ENCODE data around the gene GRIN2A.

Gene GRIN2A

DNA sequence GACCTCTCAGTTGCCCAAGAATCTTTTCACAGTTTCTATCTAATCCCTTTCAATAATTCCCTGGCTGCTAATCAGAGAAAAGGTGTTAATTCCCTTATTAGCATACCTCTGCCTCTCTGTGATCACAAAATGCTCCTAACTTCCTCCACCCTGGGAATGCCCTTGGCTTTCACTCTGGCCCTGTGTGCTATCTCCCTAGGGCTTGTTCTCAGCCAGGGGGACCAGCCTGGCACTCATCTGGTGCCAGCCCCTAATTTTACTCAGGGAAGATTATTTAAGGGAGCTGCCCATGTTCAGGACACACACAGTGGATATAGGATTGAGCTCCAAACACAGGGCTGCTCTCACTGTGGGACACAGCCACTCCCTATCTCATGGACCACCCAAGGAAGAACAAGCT, 225.2 kb downstream of the GRIN2A start:
- DNase-seq, result no peak

DNA sequence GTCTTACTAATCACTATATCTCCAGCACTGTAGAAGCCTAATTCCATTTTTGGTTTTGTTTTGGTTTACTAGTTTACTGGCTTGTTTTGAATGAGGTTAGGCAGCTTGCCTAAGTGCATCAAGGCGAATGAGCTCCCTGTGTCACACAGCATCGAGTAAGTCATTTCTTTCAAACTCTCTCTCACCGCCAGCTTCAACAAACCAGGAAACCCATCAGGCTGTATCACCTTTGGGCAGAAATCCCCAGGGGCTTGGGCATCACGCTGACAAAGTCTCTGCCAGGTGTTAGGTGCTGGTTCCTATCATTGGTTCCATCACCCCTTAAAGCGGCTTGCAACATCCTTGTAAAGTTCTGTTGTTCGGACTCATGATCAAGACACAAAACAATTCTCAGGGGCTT, 226.6 kb downstream of the GRIN2A start:
- DNase-seq, result no peak

DNA sequence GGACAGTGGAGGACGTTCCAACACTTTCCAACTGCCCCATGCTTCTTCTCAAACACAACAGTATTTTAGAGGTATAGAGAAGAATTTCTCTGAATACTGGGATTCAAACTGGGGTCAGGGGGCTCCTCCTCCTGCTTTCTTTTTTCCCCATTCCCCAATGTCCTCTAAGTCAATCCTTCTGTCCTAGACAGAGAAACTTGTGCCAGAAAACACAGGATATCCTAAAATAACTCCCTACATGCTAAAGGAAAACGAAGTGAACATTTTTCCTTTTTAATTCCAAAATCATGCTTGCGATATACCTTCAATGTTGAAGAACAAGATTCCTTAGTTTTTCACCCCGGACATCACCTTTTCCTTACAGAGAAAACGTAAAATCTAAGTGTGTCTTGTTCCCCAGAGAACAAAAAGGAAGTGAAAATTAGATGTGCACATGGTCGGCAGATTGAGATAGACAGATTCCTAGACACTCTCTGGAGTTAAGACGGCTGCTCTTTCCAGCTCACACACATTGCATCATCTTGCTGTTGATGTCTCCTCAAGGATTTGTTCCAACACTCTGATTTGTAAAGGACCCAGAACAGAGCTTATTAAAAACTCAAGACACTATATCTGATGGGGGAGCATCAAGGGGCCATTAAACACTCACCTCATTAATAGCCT, 228.2 kb downstream of the GRIN2A start:
- no peak for DNase-seq

DNA sequence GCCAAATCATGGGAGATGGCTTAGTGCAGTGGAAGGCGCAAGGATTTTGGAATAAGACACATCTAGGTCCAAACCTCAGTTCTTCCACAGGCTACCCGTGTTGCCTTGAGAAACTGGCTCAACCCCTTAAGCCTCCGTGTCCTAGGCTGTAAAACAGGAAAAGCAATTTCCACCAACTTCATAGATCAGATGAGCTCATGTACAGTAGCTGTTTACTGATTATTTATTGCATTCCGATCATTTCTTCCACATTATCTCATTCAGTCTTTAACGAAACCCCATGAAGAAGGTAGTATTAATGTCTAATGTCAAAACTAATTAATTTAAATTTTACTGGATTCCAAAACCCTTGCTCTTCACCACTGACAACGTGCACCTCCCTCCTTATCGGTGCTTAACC, 231.6 kb downstream of the GRIN2A start:
- DNase-seq, result no peak

DNA sequence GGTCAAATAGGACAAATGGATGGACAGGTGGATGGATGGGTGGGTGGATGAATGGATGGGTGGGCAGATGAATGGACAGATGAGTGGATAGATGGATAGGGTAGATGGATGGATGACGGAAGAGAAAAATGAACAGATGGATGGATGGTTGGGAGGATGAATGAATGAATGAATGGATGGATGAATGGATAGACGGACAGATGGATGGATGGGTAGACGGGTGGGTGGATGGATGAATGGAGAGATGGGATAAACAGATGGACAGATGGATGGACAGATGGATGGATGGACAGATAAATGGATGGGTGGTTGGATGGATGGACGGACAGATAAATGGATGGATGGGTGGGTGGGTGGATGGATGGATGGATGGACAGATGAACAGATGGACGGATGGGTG, 232.8 kb downstream of the GRIN2A start:
- DNase-seq, result no peak

DNA sequence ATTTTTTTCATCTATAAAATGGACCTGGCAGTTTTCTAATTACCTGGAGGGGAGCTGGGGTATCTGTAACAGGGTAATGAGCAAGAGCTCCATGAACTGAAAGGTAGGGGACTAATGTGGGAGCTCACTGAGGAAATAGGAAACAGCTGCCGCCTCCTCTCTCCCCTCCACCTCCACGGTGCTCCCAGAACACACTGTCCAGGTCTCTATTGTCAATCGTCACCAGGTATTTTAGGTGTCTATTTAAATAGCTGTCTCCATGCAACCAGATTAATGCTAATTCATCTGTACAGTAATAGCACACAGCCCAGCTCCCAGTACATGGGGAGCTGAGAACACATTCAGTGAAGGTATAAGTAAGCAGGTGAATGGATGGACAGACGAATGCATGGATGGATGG, 233.3 kb downstream of the GRIN2A start:
- DNase-seq, result no peak

DNA sequence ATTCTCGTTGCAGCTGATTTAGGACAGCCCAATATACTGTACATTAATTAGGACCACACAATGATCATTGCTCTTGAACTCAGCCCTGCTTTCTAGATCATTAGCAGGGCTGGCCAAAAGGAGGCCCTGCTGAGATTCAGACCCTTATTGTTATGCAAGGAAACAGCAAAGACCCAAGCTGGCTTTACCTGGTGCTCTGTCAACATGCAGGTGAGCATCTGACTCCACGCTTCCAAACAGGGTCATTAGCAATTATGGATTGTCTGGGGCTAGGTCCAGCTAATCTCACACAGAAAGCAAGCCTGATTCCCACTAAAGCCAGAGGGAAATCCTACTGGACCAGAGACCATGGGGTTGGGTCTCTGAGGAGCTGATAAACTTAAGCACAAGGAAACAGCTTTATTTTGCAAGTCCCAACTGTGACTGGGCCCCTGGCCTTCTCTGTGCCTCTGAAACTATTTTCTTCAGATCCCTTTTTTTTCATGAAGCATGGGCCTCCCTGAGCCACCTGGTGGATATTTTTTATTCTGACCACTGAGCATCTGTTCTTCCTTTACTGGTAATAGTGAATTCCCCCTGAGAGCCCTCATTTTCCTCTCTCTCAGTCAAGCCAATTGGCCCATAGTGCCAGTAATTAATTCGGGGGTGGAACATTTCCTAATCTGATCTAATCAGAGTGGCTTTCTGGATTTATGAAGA, 236.1 kb downstream of the GRIN2A start:
- DNase-seq, result no peak

DNA sequence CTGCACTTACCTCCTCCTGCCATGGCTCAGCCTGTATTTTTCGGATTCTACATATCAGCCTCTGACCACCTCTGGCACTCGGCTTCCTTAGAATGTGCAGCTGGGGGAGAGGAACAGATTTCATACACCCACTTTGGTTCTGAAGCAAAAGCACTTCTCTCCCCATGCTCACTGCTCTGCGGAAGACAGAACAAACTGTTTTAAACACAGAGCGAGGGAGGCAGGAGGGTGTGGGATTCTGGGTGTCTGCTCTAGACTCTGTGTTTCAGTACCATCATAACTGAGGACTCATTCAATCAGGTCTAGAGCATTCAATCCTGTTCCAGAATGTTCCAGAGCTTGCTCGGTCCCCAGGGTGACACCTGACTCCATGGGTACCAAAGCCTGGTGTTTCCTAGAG, 239.1 kb downstream of the GRIN2A start:
- DNase-seq, result no peak

DNA sequence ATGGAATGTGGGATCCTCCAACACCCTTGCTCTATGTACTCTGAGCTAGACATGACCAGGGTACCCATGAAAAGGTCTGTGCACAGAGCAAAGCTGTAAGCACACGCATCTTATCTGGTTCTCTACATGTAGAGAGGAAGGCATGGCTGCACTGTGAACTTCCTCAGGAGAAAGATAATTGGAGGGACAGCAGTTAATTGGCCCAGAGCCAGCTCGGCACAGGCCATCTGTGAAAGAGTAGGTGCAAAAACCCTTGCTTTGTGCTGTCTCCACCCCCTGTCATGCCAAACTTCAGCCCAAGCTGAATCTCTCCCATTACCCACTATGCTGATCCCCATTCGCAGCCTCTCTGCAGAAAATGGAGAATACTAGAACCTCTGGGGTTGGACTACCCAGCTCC, 241.0 kb downstream of the GRIN2A start:
- no peak for DNase-seq

DNA sequence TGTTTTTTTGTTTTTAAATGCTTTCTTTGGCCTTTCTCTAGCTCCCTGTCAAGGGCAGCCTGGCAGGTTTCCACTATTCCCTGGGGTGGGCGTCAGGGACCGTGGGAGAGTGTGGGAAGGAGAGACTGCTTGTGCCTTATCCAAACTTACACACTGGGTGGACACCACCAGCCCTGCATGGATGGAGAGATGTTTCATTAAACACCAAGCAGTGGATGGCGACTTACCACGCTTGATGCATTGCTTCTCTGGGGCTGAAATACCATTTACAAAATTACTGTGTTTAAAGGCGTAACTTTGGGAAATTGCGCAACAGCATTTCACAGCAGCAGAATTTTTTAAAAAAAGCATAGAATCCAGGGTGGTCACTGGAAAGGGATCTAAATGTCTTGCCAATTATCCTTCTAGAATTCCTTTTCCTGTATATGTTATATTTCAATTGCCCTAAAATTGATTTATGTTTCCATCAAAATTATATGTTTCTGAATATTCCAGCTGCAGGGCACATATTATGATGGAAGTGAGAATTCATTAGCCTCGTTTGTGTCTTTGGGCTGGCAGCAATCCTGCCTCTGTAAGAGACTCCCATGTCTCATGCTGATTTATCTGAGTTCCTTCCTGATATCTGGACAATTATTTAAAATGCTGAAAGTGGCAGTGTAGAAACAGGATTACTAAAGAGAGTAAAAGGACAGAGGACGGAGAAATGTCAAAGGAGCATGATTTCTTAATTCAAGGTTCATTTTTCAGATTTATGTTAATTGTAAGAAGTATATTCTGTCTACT, 247.3 kb downstream of the GRIN2A start:
- DNase-seq, result no peak

DNA sequence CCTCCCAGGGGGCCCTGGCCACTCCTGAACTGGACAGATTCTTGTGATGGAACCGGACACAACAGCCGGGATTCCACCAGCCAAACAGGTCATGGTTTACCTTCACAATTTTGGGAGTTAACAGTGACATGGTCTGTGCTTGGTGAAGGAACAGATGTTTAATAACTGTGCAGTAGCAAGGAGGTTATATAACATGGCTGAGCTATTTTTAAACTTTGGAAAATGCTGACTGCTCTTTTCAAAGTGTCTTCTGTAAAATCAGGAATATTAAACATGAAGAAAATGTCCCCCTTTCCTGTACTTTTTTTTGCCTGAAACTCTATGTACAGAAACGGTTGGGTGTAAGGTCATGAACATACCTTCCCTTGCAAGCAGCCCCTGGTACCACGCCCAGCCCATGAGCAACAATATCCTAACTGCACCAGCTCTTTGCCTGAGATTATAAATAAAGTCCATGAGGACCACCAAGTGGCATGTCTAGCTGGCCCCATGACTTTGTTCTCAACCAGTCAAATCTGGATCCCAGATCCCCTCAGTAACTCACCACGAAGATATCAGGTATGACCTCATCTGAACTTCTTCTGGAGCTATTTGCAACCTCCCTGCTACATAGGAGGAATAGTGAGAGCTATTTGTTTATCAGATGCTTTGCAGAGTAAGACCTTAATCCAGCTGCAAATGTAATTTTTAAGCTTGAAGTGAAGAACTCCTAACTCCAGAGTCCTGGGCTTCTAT, 249.1 kb downstream of the GRIN2A start:
- DNase-seq, result no peak

DNA sequence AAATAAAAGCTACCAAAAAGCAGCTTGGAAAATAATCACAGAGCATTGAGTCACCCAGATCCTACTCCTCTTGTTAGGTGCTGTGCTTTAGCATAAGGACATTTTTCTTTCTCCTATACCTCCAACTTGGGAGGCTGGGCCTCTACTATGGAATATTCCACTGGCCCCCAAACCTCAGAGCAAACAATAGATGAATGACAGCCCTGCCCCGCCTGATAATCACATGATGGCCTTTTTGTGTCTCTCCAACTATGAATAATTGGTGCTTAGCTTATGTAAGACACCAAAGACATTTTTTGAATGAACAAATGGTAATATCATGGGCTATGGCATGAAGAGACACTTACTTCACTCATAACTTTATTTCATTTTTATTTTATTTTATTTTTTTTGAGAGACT, 250.2 kb downstream of the GRIN2A start:
- no peak for DNase-seq

DNA sequence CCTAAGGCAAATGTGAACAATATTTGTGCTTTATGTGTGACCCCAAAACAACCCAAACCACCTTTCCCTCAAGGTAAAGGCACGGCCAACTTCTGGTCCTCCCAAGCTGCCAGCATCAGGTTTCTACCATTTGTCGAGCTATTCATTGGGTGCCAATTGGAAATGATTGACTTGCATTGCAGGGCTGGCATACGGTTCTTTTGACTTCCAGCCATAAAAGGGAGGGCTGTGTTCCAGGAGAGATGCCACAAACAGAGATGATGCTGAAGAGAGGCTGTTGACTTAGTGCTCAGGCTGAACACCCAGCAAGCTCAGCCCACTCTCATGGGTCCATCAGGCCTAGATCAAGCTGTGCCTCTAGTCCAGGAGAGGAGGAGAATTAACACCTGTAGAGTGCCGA, 252.4 kb downstream of the GRIN2A start:
- no peak for DNase-seq

DNA sequence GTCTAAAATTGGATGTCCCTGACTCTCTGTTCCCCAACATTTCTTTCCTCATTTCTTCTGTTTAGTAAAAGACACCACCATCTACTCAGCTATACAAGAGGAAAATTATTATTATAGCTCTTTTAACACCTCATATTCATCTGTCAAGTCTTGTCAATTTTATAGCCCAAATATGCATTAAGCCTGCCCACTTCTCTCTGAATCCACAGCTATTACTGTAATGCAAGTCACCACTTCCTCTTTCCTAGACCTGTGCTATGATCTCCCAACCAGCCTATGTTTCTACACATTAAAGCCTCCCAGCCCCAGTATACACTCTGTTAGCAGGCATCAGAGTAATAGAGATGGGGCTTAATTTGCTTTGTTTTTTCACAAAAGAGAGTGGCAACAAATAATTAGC, 252.9 kb downstream of the GRIN2A start:
- DNase-seq, result no peak

DNA sequence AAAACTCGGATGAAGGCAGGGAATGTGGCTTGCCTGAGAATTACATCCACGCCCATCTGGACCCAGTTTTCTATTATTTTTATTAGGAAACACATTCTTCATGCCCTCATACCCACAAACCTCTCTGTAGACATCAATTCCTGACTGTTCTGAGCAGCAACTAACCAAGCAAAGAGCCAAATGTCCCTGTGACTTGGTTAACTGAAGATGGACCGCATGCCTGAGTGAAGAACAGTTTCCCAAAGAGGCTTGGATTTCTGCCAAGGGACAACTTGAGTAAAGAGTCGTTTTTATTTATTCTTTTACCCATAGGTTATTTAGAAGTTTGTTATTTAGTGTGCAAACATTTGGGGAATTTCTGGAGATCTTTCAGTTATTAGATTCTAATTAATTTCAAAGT, 259.8 kb downstream of the GRIN2A start:
- no peak for DNase-seq

DNA sequence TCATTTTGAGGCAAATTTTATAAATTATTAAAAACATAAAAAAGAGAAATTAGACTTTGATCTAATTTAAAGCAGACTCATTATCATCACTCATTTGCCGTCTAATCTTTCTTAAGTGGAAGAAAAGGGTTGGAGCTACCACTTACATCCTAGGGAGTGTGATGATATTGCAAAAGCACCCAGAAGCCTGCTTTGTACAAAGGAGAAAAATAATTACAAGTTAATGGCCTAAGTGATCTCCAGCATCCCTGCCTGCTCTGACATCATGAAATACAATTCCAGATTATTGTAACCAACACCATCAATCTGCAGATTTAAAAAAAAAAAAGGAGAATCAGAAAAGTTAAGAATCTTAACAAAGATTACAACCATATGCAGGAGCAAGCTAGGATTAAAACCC, 260.2 kb downstream of the GRIN2A start:
- DNase-seq, result no peak

DNA sequence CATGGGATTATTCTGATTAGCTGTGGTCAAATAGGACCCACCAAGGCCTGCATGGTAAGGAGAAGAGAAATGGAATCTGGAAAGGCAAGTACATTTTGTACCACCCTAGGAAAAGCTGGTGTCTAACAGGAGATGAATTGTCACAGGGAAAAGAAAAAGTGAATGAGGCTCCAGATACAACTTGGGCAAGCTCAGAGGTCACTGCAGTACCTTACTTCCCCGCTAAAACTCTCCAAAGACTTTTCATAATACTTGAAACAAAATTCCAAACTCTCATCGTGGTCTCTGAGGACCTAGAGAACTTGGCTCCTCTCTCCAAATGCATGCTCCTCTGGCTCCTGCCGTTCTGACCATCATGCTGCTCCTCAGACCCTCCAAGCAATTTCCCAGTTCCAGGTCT, 262.8 kb downstream of the GRIN2A start:
- no peak for DNase-seq

DNA sequence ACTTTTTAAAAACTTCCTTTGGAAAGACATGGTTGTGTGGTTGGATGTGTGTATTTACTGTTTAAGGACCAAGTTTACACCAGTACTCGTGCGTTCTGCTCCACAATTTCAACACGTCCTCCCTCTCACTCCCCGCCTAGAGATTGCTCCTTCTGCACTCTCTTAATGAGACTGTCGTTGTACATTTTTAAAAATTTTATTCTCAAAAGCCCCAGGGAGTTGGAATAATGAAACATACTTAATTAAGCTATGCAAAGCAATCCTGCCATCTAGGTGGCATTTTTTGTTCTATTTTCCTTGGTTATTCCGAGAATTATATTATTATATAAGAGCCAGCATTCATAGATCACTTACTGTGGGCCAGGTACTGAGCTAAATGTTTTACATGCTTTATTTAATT, 264.5 kb downstream of the GRIN2A start:
- DNase-seq, result no peak

DNA sequence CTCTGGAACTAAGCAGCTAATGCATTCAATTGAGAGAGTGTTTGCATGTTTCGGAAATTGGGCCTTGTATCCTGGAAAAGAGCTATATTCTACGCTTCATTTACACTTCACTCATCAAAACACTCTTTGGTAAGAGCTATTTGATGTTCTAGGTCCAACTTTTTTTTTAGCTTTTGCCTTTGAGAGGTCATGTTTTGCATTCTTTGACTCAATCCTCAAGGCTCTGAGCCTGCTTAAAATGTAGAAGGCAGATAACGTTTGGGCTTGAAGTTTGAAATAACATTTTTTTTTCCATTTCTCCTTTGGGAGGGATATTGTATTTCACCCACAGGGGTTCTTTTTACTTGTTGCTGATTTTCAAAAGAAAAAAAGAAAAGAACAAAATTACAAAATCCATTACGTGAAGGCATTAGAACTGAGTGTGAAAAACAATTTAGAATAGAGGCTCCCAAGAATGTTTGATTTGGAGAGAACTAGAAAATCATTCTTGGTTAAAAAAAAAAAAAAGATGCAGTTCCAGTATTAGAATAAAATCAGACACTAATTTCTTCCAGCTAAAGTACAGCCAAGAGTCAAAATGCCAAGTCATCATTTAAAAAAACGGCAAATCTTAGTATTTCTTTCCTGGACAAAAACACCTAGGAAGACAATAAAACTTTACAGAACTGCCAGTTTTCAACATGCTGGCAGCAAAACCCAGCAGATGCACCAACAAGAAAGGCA, 268.5 kb downstream of the GRIN2A start:
- DNase-seq, result no peak

DNA sequence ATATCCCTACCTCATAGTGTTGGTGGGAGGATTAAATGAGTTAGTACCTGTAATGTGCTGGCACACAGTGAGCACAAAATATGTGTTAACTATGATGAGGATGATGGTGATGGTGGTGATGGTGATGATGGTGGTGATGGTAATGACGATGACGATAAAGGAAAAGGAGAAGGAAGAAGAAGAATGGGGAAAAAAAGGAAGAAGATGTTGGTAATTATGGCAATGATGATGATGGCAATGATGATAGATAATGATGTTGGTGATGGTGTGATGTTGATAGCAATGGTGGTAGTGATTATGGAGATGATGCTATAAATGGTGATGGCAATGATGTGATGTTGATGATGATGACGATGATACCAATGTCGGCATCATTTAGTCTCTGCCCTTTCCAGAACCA, 270.2 kb downstream of the GRIN2A start:
- no peak for DNase-seq

DNA sequence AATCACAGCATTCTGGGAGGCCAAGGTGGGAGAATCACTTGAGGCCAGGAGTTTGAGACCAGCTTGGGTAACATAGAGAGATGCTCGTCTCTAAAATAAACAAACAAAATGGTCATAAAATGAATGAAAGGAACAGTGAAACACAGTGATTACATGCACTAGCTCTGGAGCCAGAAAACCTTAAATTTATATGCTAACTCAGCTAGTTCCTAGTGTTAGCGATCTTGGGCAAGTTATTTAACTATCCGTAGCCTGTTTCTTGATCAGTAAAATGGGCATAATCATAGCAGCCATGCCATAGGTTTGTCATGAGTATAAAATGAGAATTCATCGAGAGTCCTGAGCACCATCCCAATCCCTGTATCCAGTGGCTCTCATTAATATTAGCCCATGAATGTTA, 271.0 kb downstream of the GRIN2A start:
- no peak for DNase-seq

DNA sequence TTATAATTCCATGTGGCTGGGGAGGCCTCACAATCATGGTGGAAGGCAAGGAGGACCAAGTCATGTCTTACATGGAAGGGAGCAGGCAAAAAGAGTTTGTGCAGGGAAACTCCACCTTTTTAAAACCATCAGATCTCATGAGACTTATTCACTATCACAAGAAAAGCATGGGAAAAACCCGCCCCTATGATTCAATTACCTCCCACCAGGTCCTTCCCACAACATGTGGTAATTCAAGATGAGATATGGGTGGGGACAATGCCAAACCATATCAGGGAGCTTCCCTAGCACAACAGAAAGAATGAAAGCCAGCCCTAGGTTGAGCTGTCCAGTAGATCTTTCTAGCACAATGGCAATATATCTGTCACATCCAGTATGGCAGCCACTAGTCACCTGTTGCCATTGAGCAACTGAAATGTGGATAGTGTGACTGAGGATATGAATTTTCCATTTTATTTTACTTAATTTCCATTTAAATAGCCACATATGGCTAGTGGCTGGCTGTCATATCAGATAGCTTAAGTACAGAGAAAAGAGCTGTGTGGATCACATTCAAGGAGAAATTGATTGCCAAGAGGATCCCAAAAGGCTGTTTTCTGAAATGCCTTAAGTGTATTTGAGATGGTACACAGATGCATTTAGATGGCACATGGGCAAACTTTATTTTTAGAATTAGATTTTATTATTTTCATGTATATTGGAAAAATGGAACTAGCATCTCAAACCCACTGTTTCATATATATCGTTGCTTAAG, 273.0 kb downstream of the GRIN2A start:
- no peak for DNase-seq

Data from NCI-H526 (cell line).